HEK293 (cell line): ENCODE results near the gene DHFR.
A peak's percentile ranks its signal among the peaks of the same experiment; 100 is the strongest.

Source experiments
- CTCF ChIA-PET: fragments of 350-600 bp; formaldehyde crosslinking; extraction: SDS; loops from one replicate; lab custom pipeline; 2021; ENCODE audit warnings: antibody characterized with exemption; lab: Yijun Ruan, JAX
- POLR2A ChIA-PET: fragments of 300-600 bp; formaldehyde crosslinking; extraction: SDS; loops from one replicate; lab custom pipeline; 2020; ENCODE audit warnings: antibody characterized with exemption, inconsistent platforms; lab: Yijun Ruan, JAX
- H3K27ac ChIP-seq: fragments of 200-500 bp; sonication (Bioruptor generic); 2 replicates; pipeline ENCODE4 v1.5.1; 2014; ENCODE audit warnings: low read depth, low read length, control low read depth, inconsistent platforms; ENCODE audit errors: extremely low read depth
- H3K36me3 ChIP-seq, 2 experiments: fragments of 200-500 bp in 1 of 2; sonication (Bioruptor generic) in 1 of 2; 1 replicate in 1 of 2; 2 replicates in 1 of 2; pipeline ENCODE4 v1.5.1; 2014 to 2017; ENCODE audit warnings: inconsistent platforms in 2 of 2, low read length in 2 of 2; ENCODE audit not compliant: control insufficient read depth in 2 of 2, insufficient read depth in 1 of 2
- H3K4me1 ChIP-seq: fragments of 200-500 bp; sonication (Bioruptor generic); 2 replicates; pipeline ENCODE4 v1.5.1; 2014; ENCODE audit warnings: mild to moderate bottlenecking, low read length, inconsistent platforms; ENCODE audit not compliant: control insufficient read depth, insufficient read depth
- H3K4me3 ChIP-seq: 2 replicates; pipeline ENCODE4 v1.5.1; 2011; ENCODE audit warnings: low read depth, mild to moderate bottlenecking, control low read depth, low read length, moderate library complexity
- H3K9me3 ChIP-seq: fragments of 200-500 bp; sonication (Bioruptor generic); 2 replicates; pipeline ENCODE4 v1.5.1; 2014; ENCODE audit warnings: low read depth, low read length, inconsistent platforms; ENCODE audit not compliant: control insufficient read depth, insufficient read depth
- EGR2 ChIP-seq: fragments of 450-650 bp; formaldehyde crosslinking; IDR thresholded peaks from 2 replicates; pipeline ENCODE4 v1.5.1; 2016; ENCODE audit warnings: low read depth, missing biosample characterization, missing genetic modification characterization
- GLIS1 ChIP-seq: fragments of 450-650 bp; formaldehyde crosslinking; IDR thresholded peaks from 2 replicates; pipeline ENCODE4 v1.5.1; 2016; ENCODE audit warnings: missing biosample characterization, missing genetic modification characterization
- INSM2 ChIP-seq: fragments of 450-650 bp; formaldehyde crosslinking; IDR thresholded peaks from 2 replicates; pipeline ENCODE4 v1.5.1; 2016; ENCODE audit warnings: missing biosample characterization, missing genetic modification characterization
- KLF1 ChIP-seq: fragments of 450-650 bp; formaldehyde crosslinking; IDR thresholded peaks from 2 replicates; pipeline ENCODE4 v1.5.1; 2016; ENCODE audit warnings: missing biosample characterization, missing genetic modification characterization
- KLF10 ChIP-seq: fragments of 450-650 bp; IDR thresholded peaks from 2 replicates; pipeline ENCODE4 v1.5.1; 2018; ENCODE audit warnings: missing biosample characterization, mild to moderate bottlenecking, missing genetic modification characterization
- KLF8 ChIP-seq: fragments of 450-650 bp; formaldehyde crosslinking; IDR thresholded peaks from 2 replicates; pipeline ENCODE4 v1.5.1; 2016; ENCODE audit warnings: missing biosample characterization, missing genetic modification characterization
- SP2 ChIP-seq: fragments of 450-650 bp; formaldehyde crosslinking; IDR thresholded peaks from 2 replicates; pipeline ENCODE4 v1.5.1; 2016; ENCODE audit warnings: missing biosample characterization, missing genetic modification characterization
- SP7 ChIP-seq: fragments of 450-650 bp; formaldehyde crosslinking; IDR thresholded peaks from 2 replicates; pipeline ENCODE4 v1.5.1; 2016; ENCODE audit warnings: missing biosample characterization, missing genetic modification characterization
- YY1 ChIP-seq: fragments of 450-650 bp; formaldehyde crosslinking; IDR thresholded peaks from 2 replicates; pipeline ENCODE4 v1.5.1; 2018; ENCODE audit warnings: missing biosample characterization, missing genetic modification characterization
- ZBTB20 ChIP-seq: fragments of 450-650 bp; formaldehyde crosslinking; IDR thresholded peaks from 2 replicates; pipeline ENCODE4 v1.5.1; 2016; ENCODE audit warnings: missing biosample characterization, missing genetic modification characterization
- ZBTB44 ChIP-seq: fragments of 450-650 bp; IDR thresholded peaks from 2 replicates; pipeline ENCODE4 v1.5.1; 2018; ENCODE audit warnings: missing biosample characterization, mild to moderate bottlenecking, missing genetic modification characterization
- ZEB2 ChIP-seq: fragments of 450-650 bp; formaldehyde crosslinking; IDR thresholded peaks from 2 replicates; pipeline ENCODE4 v1.5.1; 2016; ENCODE audit warnings: missing biosample characterization, missing genetic modification characterization
- ZFP3 ChIP-seq: fragments of 450-650 bp; formaldehyde crosslinking; IDR thresholded peaks from 2 replicates; pipeline ENCODE4 v1.5.1; 2016; ENCODE audit warnings: low read depth, missing biosample characterization, missing genetic modification characterization
- ZNF114 ChIP-seq: fragments of 450-650 bp; formaldehyde crosslinking; IDR thresholded peaks from 2 replicates; pipeline ENCODE4 v1.5.0; 2017; ENCODE audit warnings: missing biosample characterization, missing genetic modification characterization
- ZNF211 ChIP-seq: fragments of 450-650 bp; formaldehyde crosslinking; IDR thresholded peaks from 2 replicates; pipeline ENCODE4 v1.5.1; 2016; ENCODE audit warnings: low read depth, missing biosample characterization, missing genetic modification characterization
- ZNF366 ChIP-seq: fragments of 450-650 bp; formaldehyde crosslinking; conservative IDR thresholded peaks from 2 replicates; pipeline ENCODE4 v1.5.1; 2016; ENCODE audit warnings: missing biosample characterization, missing genetic modification characterization
- ZNF501 ChIP-seq: fragments of 450-650 bp; formaldehyde crosslinking; IDR thresholded peaks from 2 replicates; pipeline ENCODE4 v1.5.1; 2016; ENCODE audit warnings: missing biosample characterization, missing genetic modification characterization
- ZNF561 ChIP-seq: fragments of 450-650 bp; IDR thresholded peaks from 2 replicates; pipeline ENCODE4 v1.5.1; 2018; ENCODE audit warnings: missing biosample characterization, missing genetic modification characterization, borderline replicate concordance
- ZNF626 ChIP-seq: fragments of 450-650 bp; sonication (Bioruptor Pico); formaldehyde crosslinking; IDR thresholded peaks from 2 replicates; pipeline ENCODE4 v1.5.1; 2018; ENCODE audit warnings: missing biosample characterization, missing genetic modification characterization, inconsistent platforms
- ZNF629 ChIP-seq: fragments of 450-650 bp; formaldehyde crosslinking; IDR thresholded peaks from 2 replicates; pipeline ENCODE4 v1.5.1; 2017; ENCODE audit warnings: missing biosample characterization, missing genetic modification characterization
- ZSCAN30 ChIP-seq: fragments of 450-650 bp; IDR thresholded peaks from 2 replicates; pipeline ENCODE4 v1.5.1; 2018; ENCODE audit warnings: missing biosample characterization, mild to moderate bottlenecking, missing genetic modification characterization, moderate library complexity
- TF ChIP-seq, protein P1 (sequence below): fragments of 450-650 bp; formaldehyde crosslinking; IDR thresholded peaks from 2 replicates; pipeline ENCODE4 v1.5.1; 2016; ENCODE audit warnings: missing biosample characterization, missing genetic modification characterization
- TF ChIP-seq, protein P2 (sequence below): fragments of 450-650 bp; formaldehyde crosslinking; conservative IDR thresholded peaks from 2 replicates; pipeline ENCODE4 v1.5.1; 2016; ENCODE audit warnings: low read depth, missing biosample characterization, missing genetic modification characterization
- TF ChIP-seq, protein P3 (sequence below): fragments of 450-650 bp; formaldehyde crosslinking; IDR thresholded peaks from 2 replicates; pipeline ENCODE4 v1.5.1; 2016; ENCODE audit warnings: missing biosample characterization, missing genetic modification characterization

DHFR gene

GRCh38 chr5:80654391-80655230 lies at the start of gene DHFR, which contains the start of gene MSH3:
DHFR (minus strand) TSS chr5:80654983; CDS start chr5:80654489, 494 bp downstream.
MSH3 (plus strand) TSS chr5:80654652; CDS start chr5:80654728, 76 bp downstream.
- ChIA-PET CTCF (interaction anchor here (0.6 to 1.6 kb wide), 3 partner anchors 173 to 560 kb away, joined by 3 read pairs; no protein-coding TSS in a partner anchor), POLR2A (interaction anchor here (0.6 to 2.4 kb wide), 8 partner anchors 10 to 247 kb away, joined by 3 to 14 read pairs (median 4); partner anchors contain the start of genes FAM151B and ZFYVE16)
- H3K4me1 ChIP-seq: peaks cover 6% of the 10 kb centered on the region; the same call in 1 of the 2 replicates
- TF ChIP-seq ZNF211: no peak
- peak; percentile 63; the same call in 1 of the 2 replicates for TF ChIP-seq EGR2
- TF ChIP-seq ZFP3 (tag by site-specific recombination): no peak
- peak; percentile 5; the same call in 1 of the 2 replicates for TF ChIP-seq GLIS1 (tag by site-specific recombination)
- TF ChIP-seq, protein P1, sequence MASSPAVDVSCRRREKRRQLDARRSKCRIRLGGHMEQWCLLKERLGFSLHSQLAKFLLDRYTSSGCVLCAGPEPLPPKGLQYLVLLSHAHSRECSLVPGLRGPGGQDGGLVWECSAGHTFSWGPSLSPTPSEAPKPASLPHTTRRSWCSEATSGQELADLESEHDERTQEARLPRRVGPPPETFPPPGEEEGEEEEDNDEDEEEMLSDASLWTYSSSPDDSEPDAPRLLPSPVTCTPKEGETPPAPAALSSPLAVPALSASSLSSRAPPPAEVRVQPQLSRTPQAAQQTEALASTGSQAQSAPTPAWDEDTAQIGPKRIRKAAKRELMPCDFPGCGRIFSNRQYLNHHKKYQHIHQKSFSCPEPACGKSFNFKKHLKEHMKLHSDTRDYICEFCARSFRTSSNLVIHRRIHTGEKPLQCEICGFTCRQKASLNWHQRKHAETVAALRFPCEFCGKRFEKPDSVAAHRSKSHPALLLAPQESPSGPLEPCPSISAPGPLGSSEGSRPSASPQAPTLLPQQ (tag by site-specific recombination): peak; percentile 84
- TF ChIP-seq ZNF114 (tag by site-specific recombination): no peak
- TF ChIP-seq YY1 (tag by site-specific recombination): peak; percentile 78
- TF ChIP-seq ZNF629 (tag by site-specific recombination): peak; percentile 55; the same call in 1 of the 2 replicates
- TF ChIP-seq ZBTB44 (tag by site-specific recombination): peak; percentile 99
- TF ChIP-seq ZNF366 (tag by site-specific recombination): 0 out of 2 replicates have a peak, but pooled peaks have one; percentile 41
- peak; percentile 100 for TF ChIP-seq ZSCAN30 (tag by site-specific recombination)
- 0 out of 2 replicates have a peak, but pooled peaks have one; percentile 66 for TF ChIP-seq ZNF501 (tag by site-specific recombination)
- TF ChIP-seq KLF1: 0 out of 2 replicates have a peak, but pooled peaks have one; percentile 26
- TF ChIP-seq, protein P2, sequence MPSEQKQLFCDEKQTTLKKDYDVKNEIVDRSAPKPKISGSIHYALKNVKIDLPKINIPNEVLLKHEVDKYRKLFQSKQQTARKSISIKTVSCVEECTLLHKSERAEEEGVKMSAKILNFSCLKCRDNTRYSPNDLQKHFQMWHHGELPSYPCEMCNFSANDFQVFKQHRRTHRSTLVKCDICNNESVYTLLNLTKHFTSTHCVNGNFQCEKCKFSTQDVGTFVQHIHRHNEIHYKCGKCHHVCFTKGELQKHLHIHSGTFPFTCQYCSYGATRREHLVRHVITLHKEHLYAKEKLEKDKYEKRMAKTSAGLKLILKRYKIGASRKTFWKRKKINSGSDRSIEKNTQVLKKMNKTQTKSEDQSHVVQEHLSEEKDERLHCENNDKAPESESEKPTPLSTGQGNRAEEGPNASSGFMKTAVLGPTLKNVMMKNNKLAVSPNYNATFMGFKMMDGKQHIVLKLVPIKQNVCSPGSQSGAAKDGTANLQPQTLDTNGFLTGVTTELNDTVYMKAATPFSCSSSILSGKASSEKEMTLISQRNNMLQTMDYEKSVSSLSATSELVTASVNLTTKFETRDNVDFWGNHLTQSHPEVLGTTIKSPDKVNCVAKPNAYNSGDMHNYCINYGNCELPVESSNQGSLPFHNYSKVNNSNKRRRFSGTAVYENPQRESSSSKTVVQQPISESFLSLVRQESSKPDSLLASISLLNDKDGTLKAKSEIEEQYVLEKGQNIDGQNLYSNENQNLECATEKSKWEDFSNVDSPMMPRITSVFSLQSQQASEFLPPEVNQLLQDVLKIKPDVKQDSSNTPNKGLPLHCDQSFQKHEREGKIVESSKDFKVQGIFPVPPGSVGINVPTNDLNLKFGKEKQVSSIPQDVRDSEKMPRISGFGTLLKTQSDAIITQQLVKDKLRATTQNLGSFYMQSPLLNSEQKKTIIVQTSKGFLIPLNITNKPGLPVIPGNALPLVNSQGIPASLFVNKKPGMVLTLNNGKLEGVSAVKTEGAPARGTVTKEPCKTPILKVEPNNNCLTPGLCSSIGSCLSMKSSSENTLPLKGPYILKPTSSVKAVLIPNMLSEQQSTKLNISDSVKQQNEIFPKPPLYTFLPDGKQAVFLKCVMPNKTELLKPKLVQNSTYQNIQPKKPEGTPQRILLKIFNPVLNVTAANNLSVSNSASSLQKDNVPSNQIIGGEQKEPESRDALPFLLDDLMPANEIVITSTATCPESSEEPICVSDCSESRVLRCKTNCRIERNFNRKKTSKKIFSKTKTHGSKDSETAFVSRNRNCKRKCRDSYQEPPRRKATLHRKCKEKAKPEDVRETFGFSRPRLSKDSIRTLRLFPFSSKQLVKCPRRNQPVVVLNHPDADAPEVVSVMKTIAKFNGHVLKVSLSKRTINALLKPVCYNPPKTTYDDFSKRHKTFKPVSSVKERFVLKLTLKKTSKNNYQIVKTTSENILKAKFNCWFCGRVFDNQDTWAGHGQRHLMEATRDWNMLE (tag by site-specific recombination): peak; percentile 36; the same call in 1 of the 2 replicates
- peak; percentile 94 for TF ChIP-seq SP2
- TF ChIP-seq ZNF626: peak; percentile 60; the same call in 1 of the 2 replicates
- TF ChIP-seq KLF10 (tag by site-specific recombination): peak; percentile 72
- TF ChIP-seq SP7: peak; percentile 45; the same call in 1 of the 2 replicates
- TF ChIP-seq ZNF561 (tag by site-specific recombination): peak; percentile 87
- TF ChIP-seq, protein P3, sequence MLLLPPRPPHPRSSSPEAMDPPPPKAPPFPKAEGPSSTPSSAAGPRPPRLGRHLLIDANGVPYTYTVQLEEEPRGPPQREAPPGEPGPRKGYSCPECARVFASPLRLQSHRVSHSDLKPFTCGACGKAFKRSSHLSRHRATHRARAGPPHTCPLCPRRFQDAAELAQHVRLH: peak; percentile 85; the same call in 1 of the 2 replicates
- TF ChIP-seq ZEB2 (tag by site-specific recombination): 0 out of 2 replicates have a peak, but pooled peaks have one; percentile 45
- TF ChIP-seq INSM2 (tag by site-specific recombination): 0 out of 2 replicates have a peak, but pooled peaks have one; percentile 51
- peak; percentile 49; the same call in 1 of the 2 replicates for TF ChIP-seq ZBTB20 (tag by site-specific recombination)
- TF ChIP-seq KLF8: peak; percentile 85

More at GRCh38 chr5:80654391-80655230, at the start of gene DHFR, which contains the start of gene MSH3:
- H3K9me3 ChIP-seq: no peaks in the 10 kb centered on the region
- peaks cover 29 to 34% of the 10 kb centered on the region in 2 experiments for H3K36me3 ChIP-seq
- peak within 1 kb of the TSS; percentile 98 for H3K4me3 ChIP-seq
- H3K27ac ChIP-seq: peak within 1 kb of the TSS; percentile 97
